OCI-LY1 (cell line): ENCODE data around the gene DSC2.

Experiments used
- H2AFZ ChIP-seq: fragments of 200-600 bp; sonication (generic), shearing (Covaris generic); 2 replicates; pipeline ENCODE4 v1.6.0; 2014; ENCODE audit warnings: antibody characterized with exemption, mild to moderate bottlenecking, low read length
- H3F3A ChIP-seq: fragments of 200-600 bp; sonication (generic), shearing (Covaris generic); 2 replicates; pipeline ENCODE4 v1.6.0; 2014; ENCODE audit warnings: mild to moderate bottlenecking, antibody characterized with exemption, low read length, moderate library complexity; ENCODE audit not compliant: insufficient read depth
- H3K27ac ChIP-seq: fragments of 200-600 bp; sonication (generic); 2 replicates; pipeline ENCODE4 v1.5.1; 2014; ENCODE audit warnings: low read length, mixed run types, mild to moderate bottlenecking, low read depth; ENCODE audit not compliant: poor library complexity, severe bottlenecking
- H3K27me3 ChIP-seq: fragments of 200-600 bp; sonication (generic); 2 replicates; pipeline ENCODE4 v1.6.0; 2014; ENCODE audit warnings: antibody characterized with exemption, mild to moderate bottlenecking, low read length, moderate library complexity; ENCODE audit not compliant: insufficient read depth
- H3K36me3 ChIP-seq: fragments of 200-600 bp; sonication (generic); 2 replicates; pipeline ENCODE4 v1.6.1; 2014; ENCODE audit warnings: mild to moderate bottlenecking, antibody characterized with exemption, low read length, moderate library complexity, mixed read lengths; ENCODE audit not compliant: insufficient read depth
- H3K4me1 ChIP-seq: fragments of 200-600 bp; sonication (generic); 2 replicates; pipeline ENCODE4 v1.5.1; 2014; ENCODE audit warnings: mild to moderate bottlenecking, low read length, moderate library complexity; ENCODE audit not compliant: insufficient read depth, severe bottlenecking
- H3K4me2 ChIP-seq: fragments of 200-600 bp; sonication (generic), shearing (Covaris generic); 2 replicates; pipeline ENCODE4 v1.6.1; 2014; ENCODE audit warnings: low read length
- H3K4me3 ChIP-seq: fragments of 200-600 bp; sonication (generic); 2 replicates; pipeline ENCODE4 v1.5.1; 2014; ENCODE audit warnings: low read length, low read depth, mild to moderate bottlenecking, mixed read lengths; ENCODE audit not compliant: poor library complexity, severe bottlenecking
- H3K79me2 ChIP-seq: fragments of 200-600 bp; shearing (Covaris generic); 2 replicates; pipeline ENCODE4 v1.6.1; 2016; ENCODE audit warnings: mixed run types, low read length, mixed read lengths; ENCODE audit not compliant: insufficient read depth
- H3K9ac ChIP-seq: fragments of 200-600 bp; sonication (generic), shearing (Covaris generic); 2 replicates; pipeline ENCODE4 v1.6.1; 2014; ENCODE audit warnings: mild to moderate bottlenecking, low read length, mixed read lengths
- H3K9me2 ChIP-seq: fragments of 200-600 bp; sonication (generic), shearing (Covaris generic); 2 replicates; pipeline ENCODE4 v1.6.1; 2014; ENCODE audit warnings: low read depth, mild to moderate bottlenecking, low read length, mixed read lengths
- H3K9me3 ChIP-seq: fragments of 200-600 bp; shearing (Covaris generic); 2 replicates; pipeline ENCODE4 v1.6.1; 2014; ENCODE audit warnings: low read length, mixed read lengths
- H4K20me1 ChIP-seq: fragments of 200-600 bp; sonication (generic), shearing (Covaris generic); 2 replicates; pipeline ENCODE4 v1.6.0; 2016; ENCODE audit warnings: mild to moderate bottlenecking, low read length; ENCODE audit not compliant: insufficient read depth
- EZH2 ChIP-seq: fragments of 200-600 bp; sonication (generic), shearing (Covaris generic); IDR thresholded peaks from 2 replicates; pipeline ENCODE4 v1.8.0; 2017; ENCODE audit warnings: borderline replicate concordance, mixed run types, mild to moderate bottlenecking, antibody characterized with exemption, low read length, moderate library complexity, mixed read lengths
- TF ChIP-seq, protein P1 (sequence below): fragments of 200-600 bp; sonication (generic), shearing (Covaris generic); IDR thresholded peaks from 2 replicates; pipeline ENCODE4 v1.5.1; 2017; ENCODE audit warnings: mild to moderate bottlenecking, antibody characterized with exemption, low read length, moderate library complexity, mixed read lengths

DSC2 gene

DNA sequence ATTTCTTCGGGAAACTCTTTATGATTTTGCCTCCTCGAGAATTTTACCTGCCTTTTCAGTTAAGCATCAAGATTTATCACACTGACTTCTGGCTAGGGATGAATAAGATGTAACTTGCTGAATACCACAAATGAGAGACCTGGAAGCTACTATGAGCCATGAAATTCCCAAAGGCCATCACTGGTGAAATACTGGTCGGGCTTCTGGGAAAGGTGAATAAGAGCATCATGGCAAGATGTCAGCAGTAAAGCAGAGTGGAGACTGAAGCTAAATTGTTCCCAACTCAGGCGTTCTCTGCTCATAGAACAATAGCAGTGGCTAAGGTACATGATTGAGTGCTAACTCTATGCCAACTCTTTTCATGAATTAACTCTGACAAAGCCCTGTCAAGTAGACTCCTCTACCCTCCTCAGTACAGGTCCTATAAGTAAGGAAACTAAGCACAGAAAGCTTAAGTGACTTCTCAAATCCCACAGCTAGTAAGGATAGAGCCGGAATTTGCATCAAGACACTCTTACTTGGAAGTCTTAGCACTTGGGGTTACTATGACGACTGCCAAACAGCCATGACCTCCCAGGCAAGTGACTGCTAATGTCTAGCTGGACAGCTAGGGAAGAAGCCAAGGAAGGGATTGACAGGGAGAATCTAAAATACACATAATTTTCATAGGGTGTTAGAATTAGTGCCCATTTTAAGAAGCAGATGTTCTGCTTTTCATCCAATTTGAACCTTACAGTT is 37.0 kb downstream of the DSC2 start:
- no peaks in the 10 kb centered on the region for H4K20me1 ChIP-seq
- H3K27ac ChIP-seq, result no peak overlapping the region
- no peak overlapping the region for H3K4me2 ChIP-seq
- H3K36me3 ChIP-seq, result no peaks in the 10 kb centered on the region
- H3K9ac ChIP-seq, result no peak overlapping the region
- no peaks in the 10 kb centered on the region for H3K4me1 ChIP-seq
- H3K79me2 ChIP-seq, result no peaks in the 10 kb centered on the region
- no peak overlapping the region for H3K4me3 ChIP-seq
- H2AFZ ChIP-seq, result no peak overlapping the region
- H3F3A ChIP-seq, result no peaks in the 10 kb centered on the region
- TF ChIP-seq EZH2, result no peak
- TF ChIP-seq, protein P1, sequence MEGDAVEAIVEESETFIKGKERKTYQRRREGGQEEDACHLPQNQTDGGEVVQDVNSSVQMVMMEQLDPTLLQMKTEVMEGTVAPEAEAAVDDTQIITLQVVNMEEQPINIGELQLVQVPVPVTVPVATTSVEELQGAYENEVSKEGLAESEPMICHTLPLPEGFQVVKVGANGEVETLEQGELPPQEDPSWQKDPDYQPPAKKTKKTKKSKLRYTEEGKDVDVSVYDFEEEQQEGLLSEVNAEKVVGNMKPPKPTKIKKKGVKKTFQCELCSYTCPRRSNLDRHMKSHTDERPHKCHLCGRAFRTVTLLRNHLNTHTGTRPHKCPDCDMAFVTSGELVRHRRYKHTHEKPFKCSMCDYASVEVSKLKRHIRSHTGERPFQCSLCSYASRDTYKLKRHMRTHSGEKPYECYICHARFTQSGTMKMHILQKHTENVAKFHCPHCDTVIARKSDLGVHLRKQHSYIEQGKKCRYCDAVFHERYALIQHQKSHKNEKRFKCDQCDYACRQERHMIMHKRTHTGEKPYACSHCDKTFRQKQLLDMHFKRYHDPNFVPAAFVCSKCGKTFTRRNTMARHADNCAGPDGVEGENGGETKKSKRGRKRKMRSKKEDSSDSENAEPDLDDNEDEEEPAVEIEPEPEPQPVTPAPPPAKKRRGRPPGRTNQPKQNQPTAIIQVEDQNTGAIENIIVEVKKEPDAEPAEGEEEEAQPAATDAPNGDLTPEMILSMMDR, result no peak
- H3K9me3 ChIP-seq, result no peaks in the 10 kb centered on the region
- H3K27me3 ChIP-seq, result no peaks in the 10 kb centered on the region
- no peaks in the 10 kb centered on the region for H3K9me2 ChIP-seq

- Histone ChIP-seq H4K20me1 (no peaks in the 10 kb centered on the region), H3K9me3 (no peaks in the 10 kb centered on the region), H2AFZ (no peak overlapping the region), H3K4me3 (no peak overlapping the region), H3K4me1 (no peaks in the 10 kb centered on the region), H3K36me3 (no peaks in the 10 kb centered on the region), H3K4me2 (no peak overlapping the region), H3K27me3 (no peaks in the 10 kb centered on the region), H3K27ac (no peak overlapping the region), H3K79me2 (no peaks in the 10 kb centered on the region), H3F3A (no peaks in the 10 kb centered on the region), H3K9ac (no peak overlapping the region), H3K9me2 (no peaks in the 10 kb centered on the region)
- TF ChIP-seq EZH2, result no peak
- TF ChIP-seq, protein P1, result no peak
Observed at GRCh38 chr18:31064130-31064529, 38.1 kb downstream of the DSC2 start.

GRCh38 chr18:31061945-31062344 is 40.3 kb downstream of the DSC2 start:
- H2AFZ ChIP-seq, result no peak overlapping the region
- TF ChIP-seq, protein P1, result no peak
- no peak for TF ChIP-seq EZH2
- no peaks in the 10 kb centered on the region for H3K9me2 ChIP-seq
- H3K79me2 ChIP-seq, result no peaks in the 10 kb centered on the region
- no peaks in the 10 kb centered on the region for H3K9me3 ChIP-seq
- no peaks in the 10 kb centered on the region for H3K36me3 ChIP-seq
- H3K4me2 ChIP-seq, result no peak overlapping the region
- no peaks in the 10 kb centered on the region for H4K20me1 ChIP-seq
- no peak overlapping the region for H3K4me3 ChIP-seq
- no peak overlapping the region for H3K9ac ChIP-seq
- H3K4me1 ChIP-seq, result no peaks in the 10 kb centered on the region
- no peak overlapping the region for H3K27ac ChIP-seq
- no peaks in the 10 kb centered on the region for H3F3A ChIP-seq
- H3K27me3 ChIP-seq, result no peaks in the 10 kb centered on the region; the same call in 1 of the 2 replicates
